Measurements from ENCODE around the gene POLR2A. TPM values are rescaled to one million over a fixed set of nuclear protein-coding genes. Genes with fewer than 3 reads are reported as not detected.
"Not testable (repeated sequence)": the region's sequence is repeated elsewhere in the genome, so short reads cannot be mapped to it uniquely, and the experiment has no call there.

The POLR2A gene
- polyA plus RNA-seq, 1 experiment: 18.4 TPM

DNA sequence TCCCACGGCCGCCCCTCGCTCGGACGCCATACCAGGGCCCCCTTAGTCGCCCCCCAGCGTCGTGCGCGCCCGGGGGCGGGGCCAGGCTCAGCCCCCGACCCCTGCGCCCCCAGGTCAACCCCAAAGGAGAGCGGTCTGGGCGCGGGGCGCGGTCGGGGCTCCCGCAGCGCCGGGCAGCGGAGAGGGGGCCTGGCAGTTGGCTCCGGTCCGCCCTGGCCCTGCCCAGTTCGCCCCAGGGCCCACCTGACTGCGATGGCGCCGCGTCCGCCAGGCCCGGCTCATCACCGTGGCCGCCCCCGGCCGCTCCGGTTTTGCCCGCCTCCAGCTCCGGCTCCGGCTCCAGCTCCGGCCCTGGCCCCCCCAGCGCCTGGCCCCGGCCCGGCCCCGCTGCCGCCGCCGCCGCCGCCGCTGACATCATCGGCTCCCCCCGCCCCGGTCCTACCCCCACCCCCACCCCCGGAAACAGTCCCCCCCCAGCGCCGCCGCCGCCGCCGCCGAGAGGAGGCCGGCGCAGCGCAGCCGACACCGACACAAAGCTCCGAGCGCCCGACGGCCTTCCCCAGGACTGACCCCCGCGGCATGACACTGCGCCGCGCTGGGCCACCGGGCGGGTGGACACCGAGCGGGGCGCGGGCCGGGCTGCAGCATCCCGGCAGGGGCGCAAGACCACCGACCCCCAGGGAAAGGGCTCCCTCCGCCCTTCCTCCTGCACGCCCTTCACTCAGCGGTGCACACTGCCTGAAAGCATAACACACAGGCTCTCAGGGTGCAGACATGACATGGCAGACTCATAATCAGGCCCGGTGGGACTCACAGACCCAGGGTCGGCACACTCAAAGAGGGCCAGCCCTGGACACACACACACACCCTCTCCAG lies 4.7 kb upstream of the POLR2A start, which contains the start of gene ZBTB4:
TSS of gene ZBTB4 (minus strand) at position 419 of the 876 bp plus-strand sequence. CDS start 12,830 bp downstream, outside the sequence.
- TF ChIP-seq CTCF (IDR thresholded peaks at IDR 0.05; ENCODE audit: low read depth, low read length): no peak
- POLR2A ChIA-PET: interaction anchor here (0.6 to 2.6 kb wide), 8 partner anchors 11 to 128 kb away, joined by 3 to 6 read pairs (median 3); partner anchors contain the start of gene TMEM256
- no peaks in the 10 kb centered on the region for H3K27me3 ChIP-seq (ENCODE audit: control insufficient read depth, insufficient read depth, low read length)
- H3K27ac ChIP-seq (ENCODE audit: low read depth, low read length): peak within 1 kb of the TSS; percentile 96
- CTCF ChIA-PET: no interaction called here
- H3K9me3 ChIP-seq (ENCODE audit: control insufficient read depth, insufficient read depth, low read length): no peaks in the 10 kb centered on the region
- no peak for DNase-seq (ENCODE audit: low read depth, low spot score)
- peak within 1 kb of the TSS; percentile 80 for H3K4me3 ChIP-seq (ENCODE audit: low read depth, low read length)

DNA sequence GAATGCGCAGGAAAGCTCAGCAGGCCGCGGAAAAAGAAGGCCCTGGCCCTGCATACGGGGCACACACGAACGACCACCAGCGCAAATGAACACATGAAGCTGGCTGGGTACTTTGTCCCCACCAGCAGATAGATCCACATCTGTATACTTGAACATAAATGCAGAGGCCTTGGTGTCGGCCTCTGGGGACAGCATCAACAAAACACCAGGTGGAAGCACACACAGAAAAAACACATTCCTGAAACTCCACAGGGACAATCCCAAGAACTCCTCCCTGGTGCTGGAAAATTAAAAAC lies 4.1 kb upstream of the POLR2A start:
- Histone ChIP-seq H3K9me3 (ENCODE audit: control insufficient read depth, insufficient read depth, low read length) (no peaks in the 10 kb centered on the region), H3K27ac (ENCODE audit: low read depth, low read length) (peak overlapping the region; percentile 65), H3K4me3 (ENCODE audit: low read depth, low read length) (peak overlapping the region; percentile 67), H3K27me3 (ENCODE audit: control insufficient read depth, insufficient read depth, low read length) (no peaks in the 10 kb centered on the region)
- ChIA-PET POLR2A (interaction anchor here (0.6 to 2.6 kb wide), 7 partner anchors 12 to 129 kb away, joined by 3 to 6 read pairs (median 3); partner anchors contain the start of gene TMEM256), CTCF (interaction anchor here (0.5 kb wide), 1 partner anchor 125 kb away, joined by 3 read pairs; the partner anchor contains the start of gene TMEM95)
- no peak for TF ChIP-seq CTCF (IDR thresholded peaks at IDR 0.05; ENCODE audit: low read depth, low read length)
- DNase-seq (ENCODE audit: low read depth, low spot score): no peak

DNA sequence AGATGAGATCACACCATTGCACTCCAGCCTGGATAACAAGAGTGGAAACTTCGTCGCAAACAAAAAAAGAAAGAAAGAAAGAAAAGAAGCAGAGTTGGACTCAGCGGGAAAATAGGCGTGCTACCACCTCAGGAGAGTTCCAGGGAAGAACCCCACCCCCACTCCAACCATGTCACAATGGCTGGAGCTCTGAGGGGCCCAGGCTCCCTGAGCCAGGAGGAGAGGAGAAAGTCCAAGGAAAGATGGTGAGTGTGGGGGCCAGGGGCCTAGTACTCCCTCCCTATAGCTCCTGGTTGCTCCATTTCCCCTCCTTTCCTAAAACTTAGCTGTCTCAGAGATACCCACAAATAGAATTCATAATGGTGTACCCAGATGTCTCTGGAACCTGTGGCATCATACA lies 2.9 kb upstream of the POLR2A start, which contains the start of gene SLC35G6:
TSS of gene SLC35G6 (plus strand) at position 172 of the 400 bp plus-strand sequence. CDS start at position 243, 71 bp downstream.
- POLR2A ChIA-PET; CTCF ChIA-PET; DNase-seq (ENCODE audit: low read depth, low spot score); H3K27me3 ChIP-seq (ENCODE audit: control insufficient read depth, insufficient read depth, low read length); H3K9me3 ChIP-seq (ENCODE audit: control insufficient read depth, insufficient read depth, low read length): not testable (repeated sequence)
- H3K4me3 ChIP-seq (ENCODE audit: low read depth, low read length): peak within 1 kb of the TSS; percentile 67; the same call in 1 of the 2 replicates
- H3K27ac ChIP-seq (ENCODE audit: low read depth, low read length): peak within 1 kb of the TSS; percentile 65

- H3K4me3 ChIP-seq (ENCODE audit: low read depth, low read length); H3K27ac ChIP-seq (ENCODE audit: low read depth, low read length); H3K27me3 ChIP-seq (ENCODE audit: control insufficient read depth, insufficient read depth, low read length); H3K9me3 ChIP-seq (ENCODE audit: control insufficient read depth, insufficient read depth, low read length); CTCF ChIA-PET; DNase-seq (ENCODE audit: low read depth, low spot score); POLR2A ChIA-PET: not testable (repeated sequence)
Measured at GRCh38 chr17:7481842-7482741, 2.1 kb upstream of the POLR2A start.

GRCh38 chr17:7482742-7483088 lies 1.5 kb upstream of the POLR2A start:
- Histone ChIP-seq H3K4me3 (ENCODE audit: low read depth, low read length) (peak overlapping the region; percentile 92), H3K27ac (ENCODE audit: low read depth, low read length) (peak overlapping the region; percentile 100)
- DNase-seq (ENCODE audit: low read depth, low spot score); H3K9me3 ChIP-seq (ENCODE audit: control insufficient read depth, insufficient read depth, low read length); POLR2A ChIA-PET; H3K27me3 ChIP-seq (ENCODE audit: control insufficient read depth, insufficient read depth, low read length); CTCF ChIA-PET: not testable (repeated sequence)

DNA sequence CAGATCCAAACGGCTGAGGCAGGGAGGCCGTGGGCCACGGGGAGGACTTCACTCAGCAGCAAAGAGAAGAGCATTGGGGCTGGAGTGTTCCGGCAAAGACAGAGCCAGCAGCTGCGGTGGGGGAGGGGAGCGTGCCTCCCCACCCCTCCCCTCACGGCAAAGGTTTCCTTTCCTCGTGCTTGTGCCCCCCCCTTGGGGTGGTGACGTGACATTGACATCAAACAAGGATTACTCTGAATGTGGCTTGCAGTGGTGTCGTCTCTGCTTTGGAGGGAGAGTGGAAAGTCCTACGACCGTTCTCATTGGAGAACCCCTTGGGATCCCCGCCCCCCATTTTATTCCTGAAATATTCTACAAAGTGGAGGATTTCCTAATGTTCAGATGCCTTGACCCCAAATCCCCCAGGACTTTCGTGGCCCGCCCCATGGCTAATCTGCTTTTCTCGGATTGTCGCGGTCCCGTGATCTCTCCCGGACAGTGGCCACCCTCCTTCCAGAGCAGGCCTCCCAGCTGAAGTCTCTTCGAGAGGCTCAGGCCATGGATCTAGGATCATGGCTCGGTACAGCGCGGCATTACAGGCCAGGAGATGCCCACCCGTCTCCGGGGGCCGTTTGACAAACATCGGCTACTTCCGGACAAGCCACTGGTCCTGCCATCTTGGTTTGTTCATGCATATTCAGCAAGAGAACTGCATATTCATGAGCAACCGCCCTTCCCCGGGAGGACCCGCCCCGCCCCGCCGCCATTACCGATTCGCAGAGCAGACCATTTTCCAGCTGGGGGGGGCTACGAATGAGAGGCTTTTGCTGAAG lies 705 bp upstream of the POLR2A start:
- H3K4me3 ChIP-seq (ENCODE audit: low read depth, low read length): peak overlapping the region; percentile 92
- DNase-seq (ENCODE audit: low read depth, low spot score): peak; percentile 78
- TF ChIP-seq CTCF (IDR thresholded peaks at IDR 0.05; ENCODE audit: low read depth, low read length): no peak
- POLR2A ChIA-PET: interaction anchor here (0.6 to 2.8 kb wide), 19 partner anchors 8 to 655 kb away, joined by 3 to 20 read pairs (median 4); partner anchors contain the start of genes FGF11, TMEM102, TMEM256 and TP53
- CTCF ChIA-PET: no interaction called here
- H3K27me3 ChIP-seq (ENCODE audit: control insufficient read depth, insufficient read depth, low read length): no peaks in the 10 kb centered on the region
- no peaks in the 10 kb centered on the region for H3K9me3 ChIP-seq (ENCODE audit: control insufficient read depth, insufficient read depth, low read length)
- H3K27ac ChIP-seq (ENCODE audit: low read depth, low read length): peak overlapping the region; percentile 100

All from AG04450 (cell line).